Naive B cell (primary cell): ENCODE data around the gene ASPDH. TPM values are rescaled to one million over a fixed set of nuclear protein-coding genes. Genes with fewer than 3 reads are reported as not detected.

Source experiments
- ATAC-seq, 2 donors: fragments of 150-1000 bp; cut with Tn5 transposase; 2 replicates each; pipeline ENCODE4 v1.10.0; 2021; ENCODE audit warnings: low read depth in 2 of 2, mild to moderate bottlenecking in 2 of 2, moderate library complexity in 2 of 2
- DNase-seq: peaks from one replicate; pipeline ENCODE4 v3.0.0; 2022
- H3K27ac Mint-ChIP-seq, 6 donors: one replicate each; pipeline ENCODE4 v1.8.0; 2020 to 2022; ENCODE audit warnings: mild to moderate bottlenecking in 6 of 6, mixed read lengths in 6 of 6, moderate library complexity in 5 of 6, inconsistent platforms in 2 of 6
- H3K27me3 Mint-ChIP-seq, 3 donors: one replicate each; pipeline ENCODE4 v1.8.0; 2021 to 2022; ENCODE audit warnings: mixed read lengths in 3 of 3, mild to moderate bottlenecking in 1 of 3
- H3K36me3 Mint-ChIP-seq, 2 donors: one replicate each; pipeline ENCODE4 v1.8.0; 2020 to 2022; ENCODE audit warnings: mixed read lengths in 2 of 2, inconsistent platforms in 1 of 2, mild to moderate bottlenecking in 1 of 2
- H3K4me1 Mint-ChIP-seq, 3 donors: one replicate each; pipeline ENCODE4 v1.8.0; 2020 to 2022; ENCODE audit warnings: mixed read lengths in 3 of 3, inconsistent platforms in 1 of 3, mild to moderate bottlenecking in 1 of 3, moderate library complexity in 1 of 3
- H3K4me3 Mint-ChIP-seq, 8 donors: one replicate each; pipeline ENCODE4 v1.8.0; 2020 to 2022; ENCODE audit warnings: mild to moderate bottlenecking in 8 of 8, mixed read lengths in 8 of 8, moderate library complexity in 8 of 8, inconsistent platforms in 2 of 8
- H3K9me3 Mint-ChIP-seq, 7 donors: one replicate each; pipeline ENCODE4 v1.8.0; 2020 to 2022; ENCODE audit warnings: mixed read lengths in 7 of 7, mild to moderate bottlenecking in 5 of 7, inconsistent platforms in 2 of 7, moderate library complexity in 1 of 7
- polyA plus RNA-seq, 6 donors: library from polyadenylated mRNA; unstranded; fragments of 300-500 nt; fragmentation: Illumina TruSeq; gene quantifications; one replicate each; pipeline ENCODE4 v1.2.3, GENCODE V29; 2021; ENCODE audit warnings: low read depth in 6 of 6

ASPDH gene
- polyA plus RNA-seq, 6 donors from 2014 or later: not detected

DNA sequence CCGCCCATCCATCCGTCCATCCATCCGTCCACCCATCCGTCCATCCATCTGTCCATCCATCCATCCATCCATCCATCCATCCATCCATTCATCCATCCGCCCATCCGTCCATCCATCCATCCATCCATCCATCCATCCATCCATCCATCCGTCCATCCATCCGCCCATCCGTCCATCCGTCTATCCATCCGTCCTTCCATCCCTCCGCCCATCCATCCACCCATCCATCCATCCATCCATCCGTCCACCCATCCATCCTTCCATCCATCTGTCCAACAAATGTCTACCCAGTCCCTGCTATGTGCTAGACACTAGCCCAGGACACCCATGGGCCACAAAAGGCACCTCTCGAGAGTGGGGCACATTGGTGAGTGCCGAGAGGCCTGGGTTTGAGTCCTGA lies 38.8 kb upstream of the ASPDH start:
- Mint-ChIP-seq H3K9me3 (peaks cover 0 to 5% (median 0%) of the 10 kb centered on the region in 7 donors), H3K4me3 (no peak overlapping the region), H3K36me3 (peaks cover 0 to 24% of the 10 kb centered on the region in 2 donors), H3K4me1 (peaks cover 14 to 26% (median 25%) of the 10 kb centered on the region in 3 donors), H3K27me3 (peaks cover 46 to 88% (median 85%) of the 10 kb centered on the region in 3 donors), H3K27ac (no peak overlapping the region)
- ATAC-seq (no peak), DNase-seq (no peak)

DNA sequence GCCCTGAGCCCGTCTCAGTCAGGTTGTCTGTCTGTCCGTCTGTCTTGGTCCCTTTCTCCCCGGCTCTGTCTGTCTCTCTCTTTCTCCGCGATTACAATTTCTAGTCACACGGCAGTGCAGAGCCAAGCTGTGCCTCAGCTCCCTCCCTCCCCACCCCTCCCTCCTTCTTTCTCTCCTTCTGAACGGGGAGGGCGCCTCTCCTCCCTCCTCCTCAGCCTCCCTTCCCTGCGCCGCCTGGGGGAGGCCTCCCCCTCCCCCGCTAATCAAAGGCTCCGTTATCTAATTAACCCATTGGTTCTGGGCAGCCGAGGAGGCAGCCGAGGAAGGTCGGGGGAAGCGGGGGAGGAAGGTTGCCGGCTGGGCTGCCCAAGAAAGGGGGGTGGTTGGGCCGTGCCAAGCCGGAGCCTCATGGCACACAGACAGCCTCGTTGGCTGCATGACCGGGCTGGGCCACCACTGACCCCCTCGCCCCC lies 38.0 kb upstream of the ASPDH start:
- no peak for DNase-seq
- peaks cover 0 to 24% of the 10 kb centered on the region in 2 donors for H3K36me3 Mint-ChIP-seq
- H3K4me1 Mint-ChIP-seq: peaks cover 14 to 26% (median 25%) of the 10 kb centered on the region in 3 donors
- peak overlapping the region in 1 of 8 donors; percentile 66 for H3K4me3 Mint-ChIP-seq
- peaks cover 0 to 5% (median 0%) of the 10 kb centered on the region in 7 donors for H3K9me3 Mint-ChIP-seq
- no peak for ATAC-seq
- peaks cover 46 to 85% (median 81%) of the 10 kb centered on the region in 3 donors for H3K27me3 Mint-ChIP-seq
- H3K27ac Mint-ChIP-seq: no peak overlapping the region

DNA sequence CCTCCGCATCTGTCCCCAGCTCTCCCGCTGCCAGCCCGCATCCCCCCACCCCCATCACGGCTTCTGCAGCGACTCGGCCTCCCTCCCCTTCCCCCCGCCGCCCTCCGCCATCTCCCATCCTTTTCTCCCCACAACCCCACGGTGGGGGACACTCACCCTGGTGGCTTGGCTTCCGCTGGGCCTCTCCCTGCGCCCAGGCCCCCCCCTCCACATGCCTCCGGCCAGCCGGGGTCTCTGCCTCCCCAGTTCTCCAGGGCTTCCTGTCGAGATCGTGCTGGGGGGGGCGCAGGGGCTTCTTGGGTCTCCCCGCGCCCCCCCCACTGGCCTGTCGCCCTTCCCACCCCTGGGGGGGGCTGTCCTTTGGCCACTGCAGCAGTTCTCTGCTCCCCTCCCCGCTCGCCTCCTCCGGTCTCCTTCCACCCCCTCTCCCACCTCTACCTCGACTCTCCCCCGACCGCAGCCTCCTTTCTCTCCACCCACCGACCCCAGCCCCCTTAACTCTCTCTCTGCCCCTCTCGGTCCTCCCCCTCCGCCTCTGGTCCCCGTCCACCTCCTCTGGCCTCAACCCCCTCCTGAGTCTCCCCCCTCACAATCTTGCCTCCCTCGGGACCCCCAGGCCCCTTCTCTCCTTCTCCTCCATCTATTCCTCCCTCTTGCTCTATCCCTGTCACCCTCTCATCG lies 37.5 kb upstream of the ASPDH start:
- DNase-seq: no peak
- peaks cover 0 to 24% of the 10 kb centered on the region in 2 donors for H3K36me3 Mint-ChIP-seq
- no peak overlapping the region for H3K27ac Mint-ChIP-seq
- H3K4me3 Mint-ChIP-seq: peak overlapping the region in 1 of 8 donors; percentile 66
- ATAC-seq: no peak
- peaks cover 46 to 83% (median 78%) of the 10 kb centered on the region in 3 donors for H3K27me3 Mint-ChIP-seq
- H3K9me3 Mint-ChIP-seq: peaks cover 0 to 5% (median 0%) of the 10 kb centered on the region in 7 donors
- H3K4me1 Mint-ChIP-seq: peaks cover 8 to 21% (median 20%) of the 10 kb centered on the region in 3 donors

DNA sequence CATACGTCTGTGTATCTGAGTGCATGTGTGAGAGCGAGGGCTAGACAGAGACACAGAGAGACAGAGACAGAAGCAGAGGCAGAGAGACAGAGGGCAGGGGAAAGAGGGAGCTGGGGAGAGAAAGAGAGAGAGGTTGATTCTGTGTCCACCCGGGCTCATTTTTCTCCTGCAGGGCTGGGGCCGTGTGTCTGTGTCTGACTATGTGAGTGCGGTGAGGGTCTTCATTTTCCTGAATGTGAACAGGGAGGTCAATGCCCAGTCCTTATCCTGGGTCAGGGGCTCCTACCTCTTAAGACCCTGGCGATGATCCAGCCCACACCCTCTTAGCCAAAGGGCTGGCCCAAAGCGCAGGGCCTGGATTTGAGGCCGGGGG lies 36.9 kb upstream of the ASPDH start:
- Mint-ChIP-seq H3K36me3 (peaks cover 0 to 24% of the 10 kb centered on the region in 2 donors), H3K4me1 (peaks cover 8 to 19% (median 17%) of the 10 kb centered on the region in 3 donors), H3K4me3 (no peak overlapping the region), H3K27me3 (peaks cover 45 to 77% (median 73%) of the 10 kb centered on the region in 3 donors), H3K27ac (peak overlapping the region in 1 of 6 donors; percentile 12), H3K9me3 (peaks cover 0 to 5% (median 0%) of the 10 kb centered on the region in 7 donors)
- ATAC-seq: no peak
- DNase-seq: no peak

DNA sequence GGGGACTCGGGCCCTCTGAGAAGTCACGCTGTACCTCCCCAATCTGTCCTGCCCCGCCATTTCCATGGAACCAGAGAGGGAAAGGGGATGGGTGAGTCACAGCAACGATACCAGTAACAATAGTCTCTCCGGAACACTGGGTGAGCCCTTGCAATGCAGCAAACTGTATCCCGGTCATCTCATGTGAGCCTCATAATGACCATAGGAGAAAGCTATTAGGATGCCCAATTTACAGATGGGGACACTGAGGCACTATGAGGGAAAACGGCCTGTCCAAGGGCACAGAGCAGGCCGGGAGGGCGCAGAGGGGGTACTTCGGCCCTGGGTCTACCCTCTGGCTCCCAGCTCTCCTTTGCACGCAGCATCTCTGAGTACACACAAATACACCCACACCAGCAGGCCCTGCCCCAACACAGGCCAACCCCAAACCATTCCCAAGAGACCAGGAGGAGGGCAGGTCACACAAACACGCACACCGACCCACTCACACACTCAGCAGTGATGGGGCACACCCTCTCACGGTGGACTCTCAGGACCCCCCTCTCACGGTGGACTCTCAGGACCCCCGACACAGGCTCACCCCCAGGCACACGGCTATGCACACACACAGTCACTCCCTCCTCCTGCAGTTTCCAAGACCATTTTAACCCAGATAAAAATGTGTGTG lies 36.3 kb upstream of the ASPDH start:
- peaks cover 0 to 24% of the 10 kb centered on the region in 2 donors for H3K36me3 Mint-ChIP-seq
- peaks cover 40 to 72% (median 67%) of the 10 kb centered on the region in 3 donors for H3K27me3 Mint-ChIP-seq
- peaks cover 8 to 14% (median 12%) of the 10 kb centered on the region in 3 donors for H3K4me1 Mint-ChIP-seq
- ATAC-seq: no peak
- peak overlapping the region in 1 of 6 donors; percentile 38 for H3K27ac Mint-ChIP-seq
- peaks cover 0 to 5% (median 0%) of the 10 kb centered on the region in 7 donors for H3K9me3 Mint-ChIP-seq
- no peak for DNase-seq
- H3K4me3 Mint-ChIP-seq: no peak overlapping the region

DNA sequence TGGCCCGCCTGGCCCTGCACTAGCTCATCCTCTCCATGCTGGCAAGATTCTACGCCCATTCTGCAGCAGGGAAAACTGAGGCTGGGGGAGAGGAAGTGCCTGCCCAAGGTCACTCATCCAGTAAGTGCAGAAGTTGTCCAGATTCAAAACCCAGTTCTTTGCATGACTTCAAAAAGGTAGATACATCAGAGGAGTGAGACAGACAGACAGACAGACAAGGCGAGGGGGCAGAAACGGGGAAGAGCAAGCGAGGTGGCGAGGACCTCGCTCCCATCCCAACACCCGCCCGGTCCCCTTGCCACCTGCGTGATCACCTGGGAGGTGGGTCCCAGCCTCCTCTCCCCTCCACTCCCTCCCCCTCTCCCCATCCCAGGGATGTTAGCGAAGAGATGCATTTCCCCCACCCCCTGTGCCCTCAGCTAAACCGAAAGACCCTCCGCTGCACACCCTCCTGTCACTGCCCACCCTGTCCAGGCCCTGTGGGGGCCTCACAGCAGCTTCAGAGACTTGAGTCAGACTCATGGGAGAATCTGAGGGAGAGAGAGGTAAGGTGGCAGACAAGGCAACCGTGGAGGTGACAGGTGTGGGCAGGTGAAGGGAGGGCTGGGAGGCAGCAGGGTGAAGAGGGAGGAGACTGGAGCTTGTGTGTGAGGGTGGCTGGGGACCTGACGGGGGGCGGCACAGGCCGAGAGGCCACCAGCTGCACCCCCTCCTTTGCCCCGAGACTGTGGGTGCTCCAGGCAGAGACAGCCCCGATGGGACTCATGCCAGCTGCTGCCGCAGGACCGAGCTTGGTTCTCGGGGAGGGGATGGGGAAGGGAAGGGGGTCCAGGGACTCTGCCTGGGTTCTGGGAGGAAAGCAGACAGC lies 35.6 kb upstream of the ASPDH start:
- Mint-ChIP-seq H3K27ac (no peak overlapping the region), H3K4me3 (no peak overlapping the region), H3K36me3 (peaks cover 0 to 24% of the 10 kb centered on the region in 2 donors), H3K27me3 (peaks cover 34 to 64% (median 60%) of the 10 kb centered on the region in 3 donors), H3K9me3 (peaks cover 0 to 5% (median 0%) of the 10 kb centered on the region in 7 donors), H3K4me1 (peaks cover 8 to 14% (median 10%) of the 10 kb centered on the region in 3 donors)
- DNase-seq (no peak), ATAC-seq (no peak)

DNA sequence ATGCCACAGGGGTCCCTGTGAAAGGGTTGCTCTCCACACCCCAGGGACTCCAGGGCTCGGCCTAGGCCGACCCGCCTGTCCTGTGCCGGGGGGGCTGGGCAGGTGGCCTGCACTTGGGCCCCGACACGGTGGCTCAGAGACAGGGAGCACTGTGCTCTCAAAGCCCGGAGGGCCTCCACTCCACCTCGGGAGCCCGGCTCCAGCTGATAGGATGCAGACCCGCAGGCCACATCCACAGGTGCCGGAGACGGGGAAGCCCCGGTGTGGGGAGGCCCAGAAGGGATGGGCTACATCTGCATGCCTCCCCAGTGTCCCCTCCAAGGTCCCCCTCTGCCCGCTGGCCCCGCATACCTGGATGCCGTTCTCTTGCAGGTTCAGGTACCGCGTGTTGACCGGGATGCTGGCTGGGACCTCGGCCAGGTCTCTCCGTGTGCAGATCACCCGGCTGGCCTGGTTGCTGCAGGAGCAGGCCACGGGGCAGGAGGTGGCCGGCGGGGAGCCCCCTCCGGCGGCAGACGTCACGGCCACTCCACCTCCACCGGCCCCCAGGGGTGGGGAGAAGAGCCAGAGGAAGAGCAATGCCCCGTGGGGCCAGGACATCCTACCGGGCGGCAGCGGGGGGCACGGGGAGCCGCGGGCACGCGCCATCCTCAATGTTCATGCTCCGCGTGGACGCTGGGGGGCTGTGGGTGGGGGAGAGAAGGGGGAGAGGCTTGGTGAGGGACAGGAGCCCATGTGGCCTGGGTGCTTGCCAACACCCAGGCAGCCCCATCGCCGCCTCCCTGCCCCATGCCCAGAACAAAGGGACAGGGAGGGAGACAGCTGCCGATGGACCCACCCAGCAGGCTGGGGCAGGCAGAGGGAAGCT lies 34.7 kb upstream of the ASPDH start:
- H3K27me3 Mint-ChIP-seq: peaks cover 29 to 56% (median 51%) of the 10 kb centered on the region in 3 donors
- no peak for DNase-seq
- H3K4me1 Mint-ChIP-seq: peaks cover 8 to 14% (median 10%) of the 10 kb centered on the region in 3 donors
- peaks cover 0 to 3% (median 0%) of the 10 kb centered on the region in 7 donors for H3K9me3 Mint-ChIP-seq
- peaks cover 0 to 19% of the 10 kb centered on the region in 2 donors for H3K36me3 Mint-ChIP-seq
- H3K27ac Mint-ChIP-seq: no peak overlapping the region
- ATAC-seq: no peak
- no peak overlapping the region for H3K4me3 Mint-ChIP-seq

DNA sequence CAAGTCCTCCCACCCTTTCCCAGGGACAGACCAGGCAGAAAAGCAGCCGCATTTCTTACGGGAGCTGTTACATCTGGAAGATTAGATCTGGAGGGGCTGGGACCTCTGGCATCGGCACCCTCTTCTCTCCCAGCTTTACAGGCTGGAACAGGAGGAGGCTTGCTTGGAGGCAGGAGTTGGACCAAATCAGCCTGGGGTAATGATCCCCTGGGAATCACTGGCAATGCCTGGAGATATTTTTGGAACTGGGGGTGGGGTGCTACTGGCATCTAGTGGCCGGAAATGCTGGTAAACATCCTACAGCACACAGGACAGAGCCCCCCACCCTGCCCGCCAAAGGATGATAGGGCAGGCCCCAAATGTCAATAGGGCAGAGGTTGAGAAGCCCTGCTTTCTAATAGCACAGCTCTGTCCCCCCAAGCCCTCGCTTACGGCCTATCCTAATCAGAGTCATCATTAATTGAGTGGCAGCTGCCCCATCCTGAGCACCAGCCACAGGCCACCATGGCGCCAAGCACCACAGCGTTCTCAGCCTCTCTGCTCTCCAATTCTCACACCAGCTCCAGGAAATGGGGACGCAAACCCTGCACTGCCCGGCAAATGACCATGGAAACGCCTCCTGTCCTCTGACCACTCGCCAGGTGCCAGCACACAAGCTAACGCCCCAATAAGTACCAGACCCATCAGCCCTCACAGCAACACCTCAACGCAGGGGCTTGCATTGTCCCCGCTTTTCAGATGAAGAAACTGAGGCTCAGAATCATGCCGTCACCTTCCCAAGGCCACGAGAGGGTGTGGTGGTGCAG lies 33.9 kb upstream of the ASPDH start:
- peaks cover 6 to 12% (median 8%) of the 10 kb centered on the region in 3 donors for H3K4me1 Mint-ChIP-seq
- H3K4me3 Mint-ChIP-seq: no peak overlapping the region
- H3K27me3 Mint-ChIP-seq: peaks cover 21 to 47% (median 43%) of the 10 kb centered on the region in 3 donors
- ATAC-seq (no peak), DNase-seq (no peak)
- H3K36me3 Mint-ChIP-seq: peaks cover 0 to 11% of the 10 kb centered on the region in 2 donors
- H3K27ac Mint-ChIP-seq: no peak overlapping the region
- H3K9me3 Mint-ChIP-seq: peaks cover 0 to 3% (median 0%) of the 10 kb centered on the region in 7 donors

DNA sequence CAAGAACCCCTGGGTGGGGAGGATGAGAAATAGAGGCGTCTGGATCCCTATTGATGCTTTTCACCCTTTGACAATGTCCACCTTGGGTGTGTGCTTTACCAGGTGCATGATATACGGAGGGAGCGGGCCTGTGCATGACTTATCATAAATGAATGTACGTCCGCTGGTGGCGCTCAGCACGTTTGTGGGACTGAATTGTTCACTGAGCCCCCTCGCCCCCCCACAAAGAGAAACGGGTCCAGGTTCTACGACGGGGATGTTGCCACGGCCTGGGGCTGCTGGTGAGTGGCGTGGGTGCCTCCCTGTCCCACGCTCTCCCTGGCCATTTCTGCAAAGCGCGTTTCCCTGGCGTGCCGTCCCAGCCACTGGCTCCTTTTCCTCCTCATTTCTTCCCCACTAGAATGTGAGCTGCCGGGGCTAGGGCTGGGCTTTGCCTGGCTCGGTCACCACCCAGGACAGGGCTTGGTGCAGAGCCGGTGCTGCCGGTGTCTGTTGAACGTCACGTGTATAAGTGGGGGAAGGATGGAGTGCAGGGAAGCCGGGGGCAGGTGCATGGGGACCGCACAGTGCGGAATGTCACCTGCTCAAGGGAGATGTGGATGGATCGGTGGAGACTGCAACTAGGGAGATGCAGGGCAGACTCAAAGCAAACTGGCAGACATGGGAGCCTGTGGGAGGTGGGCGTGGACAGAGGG lies 33.0 kb upstream of the ASPDH start:
- H3K36me3 Mint-ChIP-seq: peaks cover 0 to 5% of the 10 kb centered on the region in 2 donors
- no peak for ATAC-seq

DNA sequence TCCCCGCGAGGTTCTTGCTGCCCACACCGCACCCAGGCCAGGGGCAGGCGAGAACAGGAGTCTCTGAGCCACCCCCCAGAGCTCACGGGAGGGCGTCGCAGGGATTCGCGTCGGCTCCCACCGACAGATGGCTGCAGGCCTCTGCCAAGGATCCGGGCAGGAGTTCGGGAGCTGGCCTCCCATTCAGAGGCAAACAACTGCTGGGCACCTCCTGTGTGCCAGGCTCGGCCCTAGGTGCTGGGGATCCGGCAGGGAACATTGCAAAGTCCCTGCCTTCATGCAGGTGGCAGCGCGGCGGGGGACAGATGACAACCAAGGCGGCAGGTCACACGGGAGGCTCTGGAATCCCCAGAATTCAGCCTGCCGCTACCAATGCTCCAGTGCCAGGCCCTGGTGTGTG lies 29.2 kb upstream of the ASPDH start:
- H3K36me3 Mint-ChIP-seq: no peaks in the 10 kb centered on the region
- no peak overlapping the region for H3K27ac Mint-ChIP-seq
- no peak for DNase-seq
- no peak for ATAC-seq
- no peak overlapping the region for H3K4me3 Mint-ChIP-seq
- peaks cover 0 to 2% (median 0%) of the 10 kb centered on the region in 7 donors for H3K9me3 Mint-ChIP-seq
- H3K27me3 Mint-ChIP-seq: peaks cover 0 to 10% (median 9%) of the 10 kb centered on the region in 3 donors
- no peaks in the 10 kb centered on the region for H3K4me1 Mint-ChIP-seq

More for the DNA sequence above, 33.0 kb upstream of the ASPDH start:
- Mint-ChIP-seq H3K4me1 (peaks cover 0 to 4% (median 0%) of the 10 kb centered on the region in 3 donors), H3K27ac (no peak overlapping the region), H3K9me3 (peaks cover 0 to 2% (median 0%) of the 10 kb centered on the region in 7 donors), H3K4me3 (no peak overlapping the region), H3K27me3 (peaks cover 15 to 38% (median 34%) of the 10 kb centered on the region in 3 donors)
- DNase-seq: no peak

DNA sequence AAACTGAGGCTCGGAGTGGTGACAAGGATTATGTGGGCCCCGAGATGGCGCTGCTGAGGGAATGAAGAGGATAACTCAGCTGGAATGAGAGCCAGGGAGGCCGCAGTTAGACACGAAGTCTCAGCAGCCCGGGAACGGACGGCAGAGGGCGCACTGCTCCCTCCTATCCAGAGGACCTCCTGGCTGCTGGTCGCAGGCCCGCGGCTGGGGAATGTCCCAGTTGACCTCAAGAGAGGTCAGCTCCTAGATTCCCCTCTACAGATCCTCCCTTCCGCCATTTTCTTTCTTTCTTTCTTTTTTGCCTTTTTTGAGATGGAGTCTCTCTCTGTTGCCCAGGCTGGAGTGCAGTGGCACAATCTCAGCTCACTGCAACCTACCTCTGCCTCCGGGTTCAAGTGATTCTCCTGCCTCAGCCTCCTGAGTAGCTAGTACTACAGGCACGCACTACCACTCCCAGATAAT lies 24.1 kb upstream of the ASPDH start:
- H3K9me3 Mint-ChIP-seq: peaks cover 5 to 12% (median 8%) of the 10 kb centered on the region in 7 donors
- no peaks in the 10 kb centered on the region for H3K4me1 Mint-ChIP-seq
- H3K4me3 Mint-ChIP-seq: no peak overlapping the region
- H3K27ac Mint-ChIP-seq: no peak overlapping the region
- H3K27me3 Mint-ChIP-seq: peaks cover 9 to 24% (median 15%) of the 10 kb centered on the region in 3 donors
- H3K36me3 Mint-ChIP-seq: peaks cover 5 to 10% of the 10 kb centered on the region in 2 donors
- ATAC-seq (peak; percentile 53 to 62), DNase-seq (peak; percentile 32)
